Measurements from ENCODE around the gene MAPKAP1. TPM values are rescaled to one million over a fixed set of nuclear protein-coding genes. Genes with fewer than 3 reads are reported as not detected.

The MAPKAP1 gene
- total RNA-seq, 1 donor from 2014 or later: 62.9 TPM

GRCh38 chr9:125422853-125423252 is 284.2 kb downstream of the MAPKAP1 start:
- no peak overlapping the region for H3K27ac Mint-ChIP-seq
- H3K27me3 Mint-ChIP-seq (ENCODE audit: low read depth): no peaks in the 10 kb centered on the region
- no peaks in the 10 kb centered on the region for H3K36me3 Mint-ChIP-seq
- TF ChIP-seq CTCF (IDR thresholded peaks at IDR 0.05; ENCODE audit: unreplicated experiment): no peak
- H3K4me1 Mint-ChIP-seq: peaks cover 27% of the 10 kb centered on the region
- DNase-seq (ENCODE audit: low spot score in 2 of 2, unreplicated experiment in 2 of 2): no peak
- H3K4me3 Mint-ChIP-seq: no peak overlapping the region
- H3K9me3 Mint-ChIP-seq: no peaks in the 10 kb centered on the region

DNA sequence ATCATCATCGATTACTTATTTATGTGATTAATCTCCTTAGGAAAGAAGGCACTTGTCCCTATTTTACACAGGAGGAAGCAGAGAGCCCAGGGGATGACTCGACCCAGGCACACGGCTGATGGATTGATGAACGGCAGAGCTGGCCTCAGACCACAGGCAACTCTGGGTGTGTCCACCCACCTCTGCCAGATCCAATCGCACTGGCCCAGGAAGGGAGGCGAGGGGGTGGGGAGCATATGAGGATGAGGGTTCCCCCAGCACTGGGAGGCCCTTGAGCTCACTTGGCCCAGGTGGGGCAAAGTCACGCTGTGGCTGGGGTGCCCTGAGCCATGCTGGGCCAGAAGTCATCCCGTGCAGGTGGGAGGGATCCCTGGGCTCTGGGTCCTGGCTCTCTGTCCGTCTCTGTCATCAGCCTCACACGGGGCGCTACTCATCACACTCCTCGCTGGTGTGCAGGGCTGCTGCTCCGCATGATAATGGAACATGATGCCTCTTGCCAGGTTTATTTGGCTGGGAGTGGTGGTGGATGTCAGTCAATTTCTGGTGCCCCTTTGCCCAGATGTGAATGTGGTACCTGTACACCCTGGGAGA is 285.3 kb downstream of the MAPKAP1 start:
- no peaks in the 10 kb centered on the region for H3K36me3 Mint-ChIP-seq
- no peak overlapping the region for H3K27ac Mint-ChIP-seq
- peaks cover 23% of the 10 kb centered on the region for H3K4me1 Mint-ChIP-seq
- no peak for TF ChIP-seq CTCF (IDR thresholded peaks at IDR 0.05; ENCODE audit: unreplicated experiment)
- DNase-seq (ENCODE audit: low spot score in 2 of 2, unreplicated experiment in 2 of 2): no peak
- H3K9me3 Mint-ChIP-seq: no peaks in the 10 kb centered on the region
- H3K4me3 Mint-ChIP-seq: no peak overlapping the region
- H3K27me3 Mint-ChIP-seq (ENCODE audit: low read depth): no peaks in the 10 kb centered on the region

DNA sequence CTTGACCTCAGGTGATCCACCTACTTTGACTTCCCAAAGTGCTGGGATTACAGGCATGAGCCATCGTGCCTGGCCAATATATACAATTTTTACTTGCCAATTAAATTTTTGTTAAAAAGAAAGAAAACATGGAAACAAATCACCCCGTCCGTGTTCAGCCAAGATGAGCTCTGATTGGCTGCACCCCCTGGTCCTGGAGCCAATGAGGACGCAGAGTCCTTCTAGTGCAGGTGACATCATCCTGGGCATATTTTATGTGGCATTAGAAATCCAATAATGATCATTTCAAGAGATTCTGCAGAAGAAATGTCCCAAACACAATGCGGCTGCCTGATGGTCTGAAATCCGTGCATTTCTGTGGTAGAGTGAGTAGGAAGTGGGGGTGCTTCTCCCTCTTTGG is 285.8 kb downstream of the MAPKAP1 start:
- Mint-ChIP-seq H3K4me3 (no peak overlapping the region), H3K4me1 (peaks cover 23% of the 10 kb centered on the region), H3K36me3 (no peaks in the 10 kb centered on the region), H3K27ac (no peak overlapping the region), H3K9me3 (no peaks in the 10 kb centered on the region), H3K27me3 (ENCODE audit: low read depth) (no peaks in the 10 kb centered on the region)
- DNase-seq (ENCODE audit: low spot score in 2 of 2, unreplicated experiment in 2 of 2): no peak
- no peak for TF ChIP-seq CTCF (IDR thresholded peaks at IDR 0.05; ENCODE audit: unreplicated experiment)

- no peaks in the 10 kb centered on the region for H3K9me3 Mint-ChIP-seq
- no peak for TF ChIP-seq CTCF (IDR thresholded peaks at IDR 0.05; ENCODE audit: unreplicated experiment)
- peaks cover 14% of the 10 kb centered on the region for H3K4me1 Mint-ChIP-seq
- no peaks in the 10 kb centered on the region for H3K36me3 Mint-ChIP-seq
- H3K27me3 Mint-ChIP-seq (ENCODE audit: low read depth): no peaks in the 10 kb centered on the region
- H3K4me3 Mint-ChIP-seq: no peak overlapping the region
- DNase-seq (ENCODE audit: low spot score in 2 of 2, unreplicated experiment in 2 of 2): no peak
- no peak overlapping the region for H3K27ac Mint-ChIP-seq
These were observed 288.6 kb downstream of the MAPKAP1 start for GRCh38 chr9:125418404-125418803.

DNA sequence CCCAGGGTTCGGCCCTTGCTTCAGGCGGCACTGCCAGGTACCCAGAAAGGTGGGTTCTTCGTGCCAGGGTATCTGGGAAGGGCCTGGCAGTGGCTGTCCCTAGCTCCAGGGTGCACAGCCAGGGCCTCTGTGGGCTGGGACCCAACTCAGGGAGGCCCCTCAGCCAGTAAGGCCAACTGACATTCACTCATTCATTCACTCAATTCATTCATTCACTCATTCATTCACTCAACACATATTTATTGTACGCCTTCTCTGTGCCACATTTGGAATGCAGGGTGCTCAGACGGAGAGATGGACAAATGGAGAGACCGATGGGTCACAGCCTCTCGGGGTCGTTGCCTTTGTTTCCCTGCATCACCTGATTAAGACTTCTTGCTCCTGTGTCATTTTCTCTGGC is 290.5 kb downstream of the MAPKAP1 start:
- Mint-ChIP-seq H3K27ac (peak overlapping the region; percentile 41), H3K27me3 (ENCODE audit: low read depth) (no peaks in the 10 kb centered on the region), H3K9me3 (no peaks in the 10 kb centered on the region), H3K4me1 (peaks cover 18% of the 10 kb centered on the region), H3K36me3 (no peaks in the 10 kb centered on the region), H3K4me3 (no peak overlapping the region)
- TF ChIP-seq CTCF (IDR thresholded peaks at IDR 0.05; ENCODE audit: unreplicated experiment): no peak
- DNase-seq (ENCODE audit: low spot score in 2 of 2, unreplicated experiment in 2 of 2): no peak
